Left ventricle myocardium inferior (tissue), 1 donor: Measurements from ENCODE around the gene NDUFAF2. TPM values are rescaled to one million over a fixed set of nuclear protein-coding genes. Genes with fewer than 3 reads are reported as not detected.
"Not testable (repeated sequence)": the region's sequence is repeated elsewhere in the genome, so short reads cannot be mapped to it uniquely, and the experiment has no call there.

Source experiments
- DNase-seq: peaks from one replicate; pipeline ENCODE4 v3.0.0-alpha.2; 2020
- H3K27ac ChIP-seq: fragments of 200-600 bp; replicated peaks from 2 replicates; pipeline ENCODE4 v1.8.0; 2021
- H3K27me3 ChIP-seq: fragments of 200-600 bp; 2 replicates; pipeline ENCODE4 v1.8.0; 2021; ENCODE audit warnings: low read depth
- H3K36me3 ChIP-seq: fragments of 200-600 bp; 2 replicates; pipeline ENCODE4 v1.8.0; 2021
- H3K4me1 ChIP-seq: fragments of 200-600 bp; 2 replicates; pipeline ENCODE4 v1.8.0; 2021
- H3K4me3 ChIP-seq: fragments of 200-600 bp; 2 replicates; pipeline ENCODE4 v1.8.0; 2021; ENCODE audit warnings: mild to moderate bottlenecking, moderate library complexity
- H3K9me3 ChIP-seq: fragments of 200-600 bp; replicated peaks from 2 replicates; pipeline ENCODE4 v1.8.0; 2021
- CTCF ChIP-seq: fragments of 200-600 bp; IDR thresholded peaks from 2 replicates; pipeline ENCODE4 v1.8.0; 2021; ENCODE audit warnings: antibody characterized with exemption, mild to moderate bottlenecking, borderline replicate concordance
- intact Hi-C: fragments of 100-400 bp; cut with micrococcal nuclease; formaldehyde crosslinking; loops from one replicate; pipeline ENCODE4 v1.11.0; 2022
- total RNA-seq: library from RNA; stranded (reverse); fragmentation: NEBNext Ultra II Directional; extraction: Animal tissue kit (Norgen Biotek cat#: 25700); gene quantifications from one replicate; pipeline ENCODE4 v1.2.1, GENCODE V29; 2021
- donor health status: DM: no; HTN: yes; CAD: no; lungs with severe emphysema.

NDUFAF2 gene
- total RNA-seq, 1 donor from 2014 or later = 37.6 TPM

GRCh38 chr5:60977956-60978737 lies 33.1 kb downstream of the NDUFAF2 start:
- H3K4me3 ChIP-seq = no peak overlapping the region
- TF ChIP-seq CTCF = no peak
- H3K27me3 ChIP-seq = no peaks in the 10 kb centered on the region
- peaks cover 12% of the 10 kb centered on the region for H3K9me3 ChIP-seq
- H3K4me1 ChIP-seq = peaks cover 27% of the 10 kb centered on the region
- no peak for DNase-seq
- no peaks in the 10 kb centered on the region for H3K36me3 ChIP-seq
- no peak overlapping the region for H3K27ac ChIP-seq
- intact Hi-C loops = no loop called here

- DNase-seq = no peak
- Histone ChIP-seq H3K27ac (no peak overlapping the region), H3K9me3 (peaks cover 12% of the 10 kb centered on the region), H3K27me3 (no peaks in the 10 kb centered on the region), H3K4me3 (no peak overlapping the region), H3K4me1 (peaks cover 27% of the 10 kb centered on the region), H3K36me3 (no peaks in the 10 kb centered on the region)
- intact Hi-C loops = no loop called here
- TF ChIP-seq CTCF = no peak
Observed at GRCh38 chr5:60978968-60979367, 34.0 kb downstream of the NDUFAF2 start.

GRCh38 chr5:60980511-60980910 lies 35.5 kb downstream of the NDUFAF2 start:
- no peak overlapping the region for H3K27ac ChIP-seq
- H3K4me3 ChIP-seq = no peak overlapping the region
- no peaks in the 10 kb centered on the region for H3K27me3 ChIP-seq
- peaks cover 12% of the 10 kb centered on the region for H3K9me3 ChIP-seq
- no peak for DNase-seq
- no peaks in the 10 kb centered on the region for H3K36me3 ChIP-seq
- TF ChIP-seq CTCF = no peak
- intact Hi-C loops = no loop called here
- peaks cover 24% of the 10 kb centered on the region for H3K4me1 ChIP-seq

GRCh38 chr5:60982127-60982526 lies 37.1 kb downstream of the NDUFAF2 start:
- H3K27me3 ChIP-seq, intact Hi-C loops, DNase-seq, H3K4me3 ChIP-seq, H3K36me3 ChIP-seq, H3K27ac ChIP-seq: not testable (repeated sequence)
- H3K9me3 ChIP-seq = peaks cover 12% of the 10 kb centered on the region
- H3K4me1 ChIP-seq = peaks cover 12% of the 10 kb centered on the region

GRCh38 chr5:60989790-60990189 lies 44.8 kb downstream of the NDUFAF2 start:
- H3K9me3 ChIP-seq = peaks cover 30% of the 10 kb centered on the region
- TF ChIP-seq CTCF = no peak
- H3K27ac ChIP-seq = no peak overlapping the region
- intact Hi-C loops = no loop called here
- no peak overlapping the region for H3K4me3 ChIP-seq
- no peaks in the 10 kb centered on the region for H3K36me3 ChIP-seq
- no peaks in the 10 kb centered on the region for H3K27me3 ChIP-seq
- peaks cover 33% of the 10 kb centered on the region for H3K4me1 ChIP-seq
- DNase-seq = no peak

- intact Hi-C loops = no loop called here
- H3K27ac ChIP-seq = peak overlapping the region; percentile 71
- peaks cover 36% of the 10 kb centered on the region for H3K4me1 ChIP-seq
- peaks cover 26% of the 10 kb centered on the region for H3K9me3 ChIP-seq
- no peaks in the 10 kb centered on the region for H3K36me3 ChIP-seq
- DNase-seq = peak; percentile 46
- no peaks in the 10 kb centered on the region for H3K27me3 ChIP-seq
- no peak overlapping the region for H3K4me3 ChIP-seq
- TF ChIP-seq CTCF = no peak
Observed at GRCh38 chr5:60992871-60993270, 47.9 kb downstream of the NDUFAF2 start.
